SU-DHL-6 (cell line): ENCODE data around the gene NLGN1.

ENCODE experiments used
- H2AFZ ChIP-seq: fragments of 200-600 bp; sonication (generic); 2 replicates; pipeline ENCODE4 v1.6.1; 2014; ENCODE audit warnings: low read depth, mild to moderate bottlenecking, moderate library complexity, mixed read lengths, antibody characterized with exemption, low read length; ENCODE audit not compliant: severe bottlenecking
- H3F3A ChIP-seq: fragments of 200-600 bp; shearing (Covaris generic); 2 replicates; pipeline ENCODE4 v1.6.0; 2016; ENCODE audit warnings: antibody characterized with exemption, mild to moderate bottlenecking; ENCODE audit not compliant: insufficient read depth
- H3K27ac ChIP-seq: fragments of 200-600 bp; sonication (generic); 2 replicates; pipeline ENCODE4 v1.5.1; 2016; ENCODE audit warnings: low read depth, mild to moderate bottlenecking, low read length, moderate library complexity, mixed read lengths
- H3K27me3 ChIP-seq: fragments of 200-600 bp; sonication (generic), shearing (Covaris generic); 2 replicates; pipeline ENCODE4 v1.6.0; 2014; ENCODE audit warnings: mild to moderate bottlenecking, low read length
- H3K36me3 ChIP-seq: fragments of 200-600 bp; sonication (generic); 2 replicates; pipeline ENCODE4 v1.6.1; 2014; ENCODE audit warnings: mild to moderate bottlenecking, low read length, mixed read lengths
- H3K4me2 ChIP-seq: fragments of 300-600, 200-600 bp; shearing (Covaris generic), sonication (generic); 2 replicates; pipeline ENCODE4 v1.6.0; 2014; ENCODE audit warnings: low read length, low read depth, mild to moderate bottlenecking; ENCODE audit not compliant: poor library complexity, severe bottlenecking
- H3K4me3 ChIP-seq: fragments of 200-600 bp; sonication (generic); 2 replicates; pipeline ENCODE4 v1.5.1; 2014; ENCODE audit warnings: antibody characterized with exemption, low read length, mild to moderate bottlenecking, mixed read lengths; ENCODE audit not compliant: insufficient read depth, poor library complexity, severe bottlenecking
- H3K79me2 ChIP-seq: fragments of 200-600 bp; sonication (generic); 2 replicates; pipeline ENCODE4 v1.6.1; 2014; ENCODE audit warnings: mild to moderate bottlenecking, low read length, moderate library complexity; ENCODE audit not compliant: insufficient read depth
- H3K9ac ChIP-seq: fragments of 200-600 bp; sonication (generic); 2 replicates; pipeline ENCODE4 v1.7.0; 2014; ENCODE audit warnings: mild to moderate bottlenecking, low read length
- H3K9me2 ChIP-seq: fragments of 200-600 bp; sonication (generic); replicated peaks from 2 replicates; pipeline ENCODE4 v1.6.1; 2014; ENCODE audit warnings: low read length; ENCODE audit not compliant: insufficient read depth
- H3K9me3 ChIP-seq: fragments of 200-600 bp; sonication (generic); 2 replicates; pipeline ENCODE4 v1.6.1; 2014; ENCODE audit warnings: low read length, mixed read lengths; ENCODE audit not compliant: insufficient read depth
- H4K20me1 ChIP-seq: fragments of 200-600 bp; sonication (generic); 2 replicates; pipeline ENCODE4 v1.6.1; 2014; ENCODE audit warnings: low read depth, mild to moderate bottlenecking, antibody characterized with exemption, low read length, moderate library complexity, mixed read lengths
- CTCF ChIP-seq: fragments of 200-600 bp; sonication (generic); IDR thresholded peaks from one replicate; pipeline ENCODE4 v1.5.1; 2017; ENCODE audit warnings: antibody characterized with exemption, mild to moderate bottlenecking, low read length, moderate library complexity; ENCODE audit not compliant: insufficient read depth, poor library complexity, severe bottlenecking
- EZH2phosphoT487 ChIP-seq: fragments of 200-600 bp; sonication (generic), shearing (Covaris generic); conservative IDR thresholded peaks from 2 replicates; pipeline ENCODE4 v1.6.1; 2018; ENCODE audit warnings: mild to moderate bottlenecking, antibody characterized with exemption, low read length, moderate library complexity, mixed read lengths

NLGN1 gene

GRCh38 chr3:173761161-173761560, 363.6 kb downstream of the NLGN1 start:
- H3K9me3 ChIP-seq, result no peaks in the 10 kb centered on the region
- TF ChIP-seq CTCF (no peak), EZH2phosphoT487 (no peak)
- H3K4me3 ChIP-seq, result no peak overlapping the region
- H3K27ac ChIP-seq, result no peak overlapping the region
- no peak overlapping the region for H2AFZ ChIP-seq
- no peaks in the 10 kb centered on the region for H3F3A ChIP-seq
- no peaks in the 10 kb centered on the region for H3K36me3 ChIP-seq
- H3K27me3 ChIP-seq, result no peaks in the 10 kb centered on the region
- no peaks in the 10 kb centered on the region for H3K9me2 ChIP-seq
- H4K20me1 ChIP-seq, result no peaks in the 10 kb centered on the region
- no peak overlapping the region for H3K4me2 ChIP-seq
- H3K9ac ChIP-seq, result no peak overlapping the region
- H3K79me2 ChIP-seq, result no peaks in the 10 kb centered on the region

GRCh38 chr3:173762501-173762900, 365.0 kb downstream of the NLGN1 start:
- Histone ChIP-seq H3K27me3 (no peaks in the 10 kb centered on the region), H3K9ac (no peak overlapping the region), H3K9me3 (no peaks in the 10 kb centered on the region), H2AFZ (no peak overlapping the region), H3K4me2 (no peak overlapping the region), H4K20me1 (no peaks in the 10 kb centered on the region), H3K36me3 (no peaks in the 10 kb centered on the region), H3K9me2 (no peaks in the 10 kb centered on the region), H3F3A (no peaks in the 10 kb centered on the region), H3K4me3 (no peak overlapping the region), H3K27ac (no peak overlapping the region), H3K79me2 (no peaks in the 10 kb centered on the region)
- no peak for TF ChIP-seq EZH2phosphoT487
- no peak for TF ChIP-seq CTCF

- Histone ChIP-seq H3K79me2 (no peaks in the 10 kb centered on the region), H3K9me2 (no peaks in the 10 kb centered on the region), H3K4me2 (no peak overlapping the region), H3K36me3 (no peaks in the 10 kb centered on the region), H3K27ac (no peak overlapping the region), H3K4me3 (no peak overlapping the region), H3K9ac (no peak overlapping the region), H3K9me3 (no peaks in the 10 kb centered on the region), H4K20me1 (no peaks in the 10 kb centered on the region), H2AFZ (no peak overlapping the region), H3K27me3 (no peaks in the 10 kb centered on the region), H3F3A (no peaks in the 10 kb centered on the region)
- no peak for TF ChIP-seq CTCF
- no peak for TF ChIP-seq EZH2phosphoT487
These were observed 372.5 kb downstream of the NLGN1 start for GRCh38 chr3:173770011-173770410.
